ENCODE data around the gene ADAD2.
A peak's percentile ranks its signal among the peaks of the same experiment; 100 is the strongest.

Gene ADAD2

GRCh38 chr16:84177741-84178073 is 13.2 kb upstream of the ADAD2 start:
- DNase-seq, result no peak

- DNase-seq, result no peak
Observed at GRCh38 chr16:84178146-84178765, 12.7 kb upstream of the ADAD2 start.

GRCh38 chr16:84178892-84179611 is 11.9 kb upstream of the ADAD2 start:
- DNase-seq, result no peak

GRCh38 chr16:84179612-84180320 is 11.2 kb upstream of the ADAD2 start:
- no peak for DNase-seq

- DNase-seq, result no peak
Observed at GRCh38 chr16:84180519-84181140, 10.3 kb upstream of the ADAD2 start.

- no peak for DNase-seq
Observed at GRCh38 chr16:84181144-84181915, 9.6 kb upstream of the ADAD2 start.

- DNase-seq, result no peak
Observed at GRCh38 chr16:84182104-84182503, 8.9 kb upstream of the ADAD2 start.

- DNase-seq, result no peak
Observed at GRCh38 chr16:84182680-84183571, 8.0 kb upstream of the ADAD2 start.

- DNase-seq, result no peak
Observed at GRCh38 chr16:84183572-84183875, 7.4 kb upstream of the ADAD2 start.

- no peak for DNase-seq
Observed at GRCh38 chr16:84183911-84184591, 6.9 kb upstream of the ADAD2 start.

- no peak for DNase-seq
Observed at GRCh38 chr16:84184775-84185174, 6.2 kb upstream of the ADAD2 start.

- peak; percentile 81 to 82 for DNase-seq
Observed at GRCh38 chr16:84186685-84187437, 4.1 kb upstream of the ADAD2 start, which contains the start of gene TAF1C. TAF1C (minus strand) TSS chr16:84187057; CDS start chr16:84184988, 2,069 bp downstream.

GRCh38 chr16:84191466-84191865 is 509 bp downstream of the ADAD2 start:
- no peak for DNase-seq

- no peak for DNase-seq
Observed at GRCh38 chr16:84193480-84193879, 2.5 kb downstream of the ADAD2 start.

- no peak for DNase-seq
Observed at GRCh38 chr16:84194018-84194417, 3.1 kb downstream of the ADAD2 start.

GRCh38 chr16:84194470-84195200 is 3.7 kb downstream of the ADAD2 start:
- DNase-seq, result no peak

- no peak for DNase-seq
Observed at GRCh38 chr16:84195201-84196093, 4.5 kb downstream of the ADAD2 start.

- no peak for DNase-seq
Observed at GRCh38 chr16:84196101-84196500, 5.1 kb downstream of the ADAD2 start.
